GM08714 (cell line): ENCODE data around the gene PDE11A.

Source experiments
- H3K4me3 ChIP-seq: fragments of 200-500 bp; sonication (Bioruptor generic); 2 replicates; pipeline ENCODE4 v1.5.1; 2014; ENCODE audit warnings: mild to moderate bottlenecking, low read length, inconsistent platforms
- ZNF274 ChIP-seq: IDR thresholded peaks from 2 replicates; pipeline ENCODE4 v1.6.1; 2012; ENCODE audit warnings: mild to moderate bottlenecking, low read depth, low read length

The PDE11A gene

DNA sequence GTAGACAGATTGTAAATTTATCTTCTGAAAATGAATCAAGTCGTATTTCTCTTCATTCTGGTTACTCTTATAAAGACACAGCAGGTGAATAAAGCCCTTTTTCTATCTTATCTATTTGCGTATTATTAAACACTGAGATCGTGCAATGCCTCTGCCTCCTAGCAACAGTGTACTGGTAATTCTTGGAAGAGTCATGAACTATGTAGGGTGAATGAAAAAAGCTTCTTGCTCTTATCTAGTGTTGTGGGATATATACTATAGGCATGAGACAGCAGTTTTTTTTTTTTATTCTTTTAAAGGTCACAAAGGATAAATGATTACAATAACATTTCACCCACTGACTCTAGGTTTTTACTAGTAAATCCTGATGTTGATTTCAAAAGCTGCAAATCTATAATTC lies 324.2 kb downstream of the PDE11A start:
- TF ChIP-seq ZNF274 = no peak

DNA sequence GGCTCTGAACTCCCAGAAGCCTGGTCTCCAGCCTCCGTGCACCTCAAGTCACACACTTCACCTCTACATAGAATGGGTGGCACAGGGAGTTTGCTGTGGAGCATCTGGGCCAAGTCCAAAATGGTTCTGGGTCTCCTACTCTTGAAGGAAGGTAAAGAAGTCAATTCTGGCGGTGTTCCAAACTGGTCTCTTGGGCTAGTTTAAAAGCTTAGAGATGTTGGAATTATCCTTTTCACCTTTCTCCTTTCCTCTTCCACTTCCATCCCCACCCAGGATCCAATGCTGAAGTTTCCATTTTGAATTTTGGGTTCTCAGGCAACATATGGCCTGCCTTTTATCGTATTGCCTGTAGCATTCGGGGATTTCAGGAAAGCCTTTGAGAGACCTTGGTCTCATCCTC lies 325.2 kb downstream of the PDE11A start:
- no peak for TF ChIP-seq ZNF274
- no peak overlapping the region for H3K4me3 ChIP-seq

More for the DNA sequence above, 324.2 kb downstream of the PDE11A start:
- no peak overlapping the region for H3K4me3 ChIP-seq

DNA sequence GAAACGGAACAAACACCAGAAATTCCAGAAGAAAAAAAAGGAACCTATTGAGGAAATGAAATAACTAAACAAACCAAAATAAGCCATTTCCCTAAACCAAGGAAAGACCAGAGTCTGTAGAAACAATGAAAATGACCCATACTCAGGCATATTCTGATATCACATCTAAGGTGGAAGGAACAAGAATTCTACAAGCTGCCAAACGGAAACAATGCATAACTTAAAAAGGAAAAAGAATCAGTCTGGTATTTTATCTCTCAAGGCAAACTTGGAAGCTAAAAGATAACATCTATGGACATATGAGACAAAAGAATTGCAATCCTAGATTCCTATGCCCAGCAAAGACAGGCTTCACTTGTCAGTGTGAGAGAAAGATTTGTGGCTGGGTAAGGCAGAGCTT lies 326.2 kb downstream of the PDE11A start:
- no peak for TF ChIP-seq ZNF274
- H3K4me3 ChIP-seq = no peak overlapping the region

- no peak overlapping the region for H3K4me3 ChIP-seq
- no peak for TF ChIP-seq ZNF274
Observed at GRCh38 chr2:177745531-177745930, 327.0 kb downstream of the PDE11A start.

GRCh38 chr2:177742851-177743250 lies 329.7 kb downstream of the PDE11A start:
- H3K4me3 ChIP-seq = no peak overlapping the region
- no peak for TF ChIP-seq ZNF274

DNA sequence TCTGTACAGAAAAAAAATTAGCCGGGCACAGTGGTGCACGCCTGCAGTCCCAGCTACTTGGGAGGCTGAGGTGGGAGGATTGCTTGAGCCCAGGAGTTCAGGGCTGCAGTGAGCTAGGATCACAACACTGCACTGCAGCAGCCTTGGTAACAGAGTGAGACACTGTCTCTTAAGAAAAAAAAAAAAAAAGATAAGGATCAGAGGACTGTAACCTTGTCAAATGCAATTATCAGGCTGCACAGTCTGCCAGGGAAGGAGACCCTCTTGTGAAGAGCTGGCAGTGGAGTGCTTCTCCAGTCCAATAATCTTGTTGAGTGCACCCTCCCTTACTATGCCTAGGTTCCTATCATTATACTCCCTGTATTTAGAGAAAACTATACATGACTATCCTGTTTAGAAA lies 330.7 kb downstream of the PDE11A start:
- TF ChIP-seq ZNF274 = no peak
- no peak overlapping the region for H3K4me3 ChIP-seq

GRCh38 chr2:177740700-177741099 lies 331.9 kb downstream of the PDE11A start:
- TF ChIP-seq ZNF274 = no peak

DNA sequence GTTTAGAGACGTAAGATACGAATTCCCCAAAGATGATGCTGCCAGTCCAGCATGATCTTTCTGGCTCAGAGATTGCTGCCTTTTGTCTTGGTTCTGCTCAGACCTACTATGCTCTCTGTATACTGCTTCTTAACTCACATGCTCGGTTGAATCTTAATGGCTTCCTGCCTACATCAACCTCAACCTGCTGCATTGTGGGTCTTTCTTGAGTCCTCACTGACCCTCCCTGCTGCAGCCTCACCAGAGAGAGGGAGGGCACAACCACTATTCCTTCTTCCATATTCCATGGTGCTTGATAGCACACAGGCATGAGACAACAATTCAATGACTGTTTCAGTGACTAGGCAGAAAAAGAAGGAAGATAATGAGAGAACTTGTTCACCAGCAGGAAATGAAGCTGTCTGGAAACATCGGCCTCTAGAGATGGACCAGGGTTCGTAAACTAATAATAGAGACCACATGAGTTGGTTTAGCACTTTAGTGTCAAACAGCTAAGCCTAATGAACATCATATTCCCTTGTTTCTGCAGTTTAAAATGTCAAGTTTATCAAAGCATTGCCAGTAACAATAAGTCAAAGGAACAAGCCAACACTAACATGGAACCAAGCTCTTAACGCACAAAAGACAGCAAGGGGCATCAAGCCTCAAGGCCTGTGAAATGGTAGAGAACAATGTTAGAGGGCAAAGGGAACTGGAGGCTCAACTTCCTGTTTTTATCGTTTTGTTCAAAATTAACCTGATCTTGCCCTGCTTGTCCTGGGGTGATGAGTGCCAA lies 333.9 kb downstream of the PDE11A start:
- H3K4me3 ChIP-seq = no peak overlapping the region
- no peak for TF ChIP-seq ZNF274

More at GRCh38 chr2:177740700-177741099, 331.9 kb downstream of the PDE11A start:
- H3K4me3 ChIP-seq = no peak overlapping the region

DNA sequence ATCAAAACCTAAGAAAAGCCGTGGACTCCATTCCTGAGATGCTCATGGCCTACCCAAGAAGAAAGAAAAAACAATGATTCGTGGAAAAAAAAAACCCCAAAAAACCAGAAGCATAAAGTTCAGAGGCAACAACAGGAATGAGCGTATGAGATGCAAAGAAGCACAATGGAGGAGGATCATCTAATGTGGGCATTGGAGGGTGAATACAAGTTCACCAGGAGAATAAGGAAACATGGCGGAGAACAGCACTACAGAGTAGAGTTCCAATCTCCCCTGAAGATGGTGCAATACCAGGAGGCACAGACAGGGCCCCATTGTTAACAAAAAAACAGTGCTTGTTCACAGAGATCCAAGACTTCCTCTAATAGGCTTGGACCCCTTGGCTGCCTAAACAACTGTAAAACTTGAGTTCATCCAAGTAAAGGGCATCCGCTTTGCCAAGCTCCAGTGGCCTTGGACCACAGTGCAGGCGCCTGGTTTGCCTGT lies 337.2 kb downstream of the PDE11A start:
- no peak for TF ChIP-seq ZNF274
- H3K4me3 ChIP-seq = no peak overlapping the region

DNA sequence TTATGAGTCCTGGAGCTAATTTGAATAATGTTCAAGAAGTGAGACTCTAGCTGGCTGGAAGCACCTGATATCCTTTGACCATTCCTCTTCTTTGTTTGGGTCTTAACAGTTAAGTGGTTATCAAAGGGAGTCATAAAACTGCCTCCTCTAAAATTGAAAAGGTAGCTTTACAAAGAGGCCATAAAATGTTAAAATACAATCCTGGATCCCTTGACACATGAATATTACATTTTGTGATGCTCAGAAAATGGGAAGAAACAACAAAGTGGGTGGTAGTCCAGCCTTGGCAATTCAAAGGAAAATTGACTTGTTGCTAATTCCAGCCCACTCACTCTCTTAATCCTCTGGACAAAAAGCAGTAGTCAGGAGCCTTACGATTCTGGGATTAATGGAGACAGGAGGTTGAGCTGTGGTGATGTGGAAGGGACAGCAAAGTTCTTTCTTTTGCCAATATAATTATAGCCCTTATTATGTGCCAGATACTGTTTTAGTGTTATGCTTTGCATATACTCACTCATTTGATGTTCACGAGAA lies 339.2 kb downstream of the PDE11A start:
- no peak for TF ChIP-seq ZNF274
- H3K4me3 ChIP-seq = no peak overlapping the region

DNA sequence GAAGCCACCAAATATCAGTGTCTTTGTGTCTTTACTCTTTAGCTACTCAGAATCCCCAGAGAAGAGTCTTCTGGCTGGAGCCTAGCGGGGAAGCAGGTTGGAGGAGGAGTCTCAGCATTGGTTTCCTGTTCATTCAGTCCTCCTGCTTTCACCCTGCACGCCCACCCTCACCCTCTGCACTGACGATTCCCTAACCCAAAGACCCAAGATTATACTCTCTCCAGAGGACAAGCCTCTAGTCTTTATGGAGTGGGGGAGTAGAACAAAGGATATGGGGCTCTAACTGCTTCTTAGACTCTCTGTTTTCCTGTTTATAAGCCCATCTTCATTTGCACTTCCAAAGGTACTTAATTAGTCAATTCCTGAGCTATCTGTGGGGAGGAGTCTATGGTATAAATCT lies 341.2 kb downstream of the PDE11A start:
- TF ChIP-seq ZNF274 = no peak
- H3K4me3 ChIP-seq = no peak overlapping the region

DNA sequence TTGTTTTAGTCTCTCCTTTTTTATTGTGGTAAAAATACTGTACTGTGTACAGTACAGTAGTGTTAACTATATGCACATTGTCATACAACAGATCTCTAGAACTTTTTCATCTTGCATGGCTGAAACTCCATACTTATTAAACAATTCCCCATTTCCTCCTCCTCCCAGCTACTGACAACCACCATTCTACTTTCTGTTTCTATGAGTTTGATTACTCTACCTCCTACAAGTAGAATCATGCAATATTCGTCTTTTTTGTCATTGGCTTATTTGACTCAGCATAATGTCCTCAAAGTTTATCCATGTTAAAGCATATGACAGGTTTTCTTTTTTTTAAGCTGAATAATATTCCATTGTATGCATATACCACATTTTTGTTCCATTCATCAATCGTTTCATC lies 341.8 kb downstream of the PDE11A start:
- TF ChIP-seq ZNF274 = no peak
- H3K4me3 ChIP-seq = no peak overlapping the region

DNA sequence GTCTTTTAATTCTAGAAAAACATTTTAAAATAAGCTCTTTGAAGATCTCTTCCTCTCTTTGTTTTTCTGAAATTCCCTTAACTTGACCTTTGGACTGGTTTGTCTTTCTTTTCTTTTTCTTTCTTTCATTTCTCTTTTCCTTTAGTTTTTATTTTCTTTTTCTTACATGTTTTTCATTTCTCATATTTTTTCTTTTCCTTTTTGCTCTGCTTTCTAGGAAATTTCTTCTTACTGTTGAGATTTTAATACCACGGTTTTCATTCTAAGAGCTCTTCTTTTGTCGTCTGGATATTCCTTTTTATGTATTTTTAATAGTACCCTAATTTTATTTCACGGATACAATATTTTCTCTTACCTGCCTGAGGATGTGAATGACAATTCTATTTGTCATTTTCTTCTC lies 342.2 kb downstream of the PDE11A start:
- no peak overlapping the region for H3K4me3 ChIP-seq
- TF ChIP-seq ZNF274 = no peak

GRCh38 chr2:177728920-177729319 lies 343.7 kb downstream of the PDE11A start:
- H3K4me3 ChIP-seq = no peak overlapping the region
- no peak for TF ChIP-seq ZNF274

- no peak overlapping the region for H3K4me3 ChIP-seq
- no peak for TF ChIP-seq ZNF274
Observed at GRCh38 chr2:177728399-177728765, 344.2 kb downstream of the PDE11A start.
